ENCODE data around the gene RBM20. TPM values are rescaled to one million over a fixed set of nuclear protein-coding genes. Genes with fewer than 3 reads are reported as not detected.
A peak's percentile ranks its signal among the peaks of the same experiment; 100 is the strongest.

Gene RBM20
- 1 to 10 TPM in 2 of 3 donors, under 1 TPM in 1; 0.48 to 3.1 (median 1.6) TPM for total RNA-seq

- no peak within 1 kb of the TSS for H3K27ac ChIP-seq
- H3K4me3 ChIP-seq: peak within 1 kb of the TSS; percentile 49 to 77 (median 62)
- intact Hi-C loops (cut with DNase I; ENCODE audit: low total_unique reads): no loop called here
- peaks cover 11 to 56% of the 10 kb centered on the region in 2 donors for H3K27me3 ChIP-seq
- peaks cover 5 to 8% of the 10 kb centered on the region in 2 donors for H3K4me1 ChIP-seq
- no peak for DNase-seq (ENCODE audit: low spot score in 2 of 2)
- TF ChIP-seq POLR2AphosphoS5 (IDR thresholded peaks at IDR 0.05): no peak
- TF ChIP-seq POLR2A (IDR thresholded peaks at IDR 0.05): no peak
- no peak for TF ChIP-seq CTCF (IDR thresholded peaks at IDR 0.05)
- H3K9me3 ChIP-seq: no peaks in the 10 kb centered on the region
- no peaks in the 10 kb centered on the region for H3K36me3 ChIP-seq
Measured at GRCh38 chr10:110643653-110644597, at the start of gene RBM20. TSS of gene RBM20 (plus strand) at chr10:110644336. CDS start at chr10:110644455, 119 bp downstream.

DNA sequence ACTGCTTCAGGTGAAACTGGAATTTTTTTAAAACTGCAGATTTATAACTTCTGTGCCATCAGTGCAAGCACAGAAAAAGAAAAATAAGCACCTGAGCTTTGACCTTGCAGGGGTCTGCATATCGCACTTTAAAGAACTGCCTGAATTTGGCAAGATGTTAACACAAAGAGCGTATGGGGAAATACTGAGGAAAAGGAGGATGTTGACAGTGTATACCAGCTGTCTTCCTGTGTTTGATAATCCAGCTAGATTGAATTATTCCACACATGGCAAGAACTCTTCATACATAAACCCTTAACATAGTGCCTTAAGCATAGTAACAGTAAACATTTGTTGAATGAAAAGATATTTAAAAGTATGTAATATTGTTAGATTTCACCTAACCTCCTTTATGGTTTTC lies 46.7 kb upstream of the RBM20 start:
- no peaks in the 10 kb centered on the region for H3K27me3 ChIP-seq
- peaks cover 8% of the 10 kb centered on the region for H3K36me3 ChIP-seq
- DNase-seq (ENCODE audit: low spot score in 2 of 2): no peak

DNA sequence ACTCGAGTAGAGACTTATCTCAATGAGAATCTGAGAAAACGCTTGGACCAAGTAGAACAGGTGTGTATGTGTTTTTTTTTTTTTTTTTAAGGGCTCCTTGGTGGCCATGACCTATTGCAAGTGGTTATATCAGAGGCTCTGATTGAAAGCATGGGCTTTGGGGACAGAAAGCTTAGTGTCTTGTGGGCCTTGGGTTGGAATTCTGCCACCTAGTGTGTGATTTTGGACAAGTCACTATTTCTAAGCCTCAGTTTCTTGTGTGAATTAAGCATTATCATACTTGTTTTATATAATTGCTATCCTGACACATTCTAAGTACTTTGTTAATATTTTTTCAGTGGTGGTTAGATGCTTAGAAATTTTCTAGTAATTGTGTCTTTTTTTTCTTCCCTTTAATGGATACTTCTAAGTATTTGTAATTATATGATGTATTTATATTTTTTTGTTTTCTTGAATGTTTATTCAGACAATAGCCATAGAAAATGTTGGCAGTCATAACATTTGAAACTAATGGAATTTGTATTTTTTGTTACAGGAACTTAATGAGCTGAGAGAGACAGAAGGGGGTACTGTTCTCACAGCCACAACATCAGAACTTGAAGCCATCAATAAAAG lies 43.5 kb upstream of the RBM20 start:
- Histone ChIP-seq H3K4me3 (no peak overlapping the region), H3K27me3 (no peaks in the 10 kb centered on the region), H3K4me1 (no peaks in the 10 kb centered on the region), H3K36me3 (no peaks in the 10 kb centered on the region), H3K27ac (no peak overlapping the region), H3K9me3 (no peaks in the 10 kb centered on the region)
- no peak for DNase-seq (ENCODE audit: low spot score in 2 of 2)
- intact Hi-C loops (cut with DNase I; ENCODE audit: low total_unique reads): no loop called here
- TF ChIP-seq CTCF (IDR thresholded peaks at IDR 0.05) (no peak), POLR2A (IDR thresholded peaks at IDR 0.05) (no peak), POLR2AphosphoS5 (IDR thresholded peaks at IDR 0.05) (no peak)

More for the DNA sequence above, 46.7 kb upstream of the RBM20 start:
- intact Hi-C loops (cut with DNase I; ENCODE audit: low total_unique reads): no loop called here
- no peaks in the 10 kb centered on the region for H3K9me3 ChIP-seq
- no peaks in the 10 kb centered on the region for H3K4me1 ChIP-seq
- H3K27ac ChIP-seq: no peak overlapping the region
- TF ChIP-seq POLR2A (IDR thresholded peaks at IDR 0.05): no peak
- no peak for TF ChIP-seq CTCF (IDR thresholded peaks at IDR 0.05)
- TF ChIP-seq POLR2AphosphoS5 (IDR thresholded peaks at IDR 0.05): no peak
- no peak overlapping the region for H3K4me3 ChIP-seq

- Histone ChIP-seq H3K4me1 (no peaks in the 10 kb centered on the region), H3K36me3 (no peaks in the 10 kb centered on the region)
Measured at GRCh38 chr10:110601581-110601980, 42.6 kb upstream of the RBM20 start.

More at GRCh38 chr10:110601581-110601980, 42.6 kb upstream of the RBM20 start:
- Histone ChIP-seq H3K4me3 (no peak overlapping the region), H3K9me3 (no peaks in the 10 kb centered on the region), H3K27me3 (no peaks in the 10 kb centered on the region), H3K27ac (no peak overlapping the region)
- DNase-seq (ENCODE audit: low spot score in 2 of 2): no peak
- TF ChIP-seq POLR2A (IDR thresholded peaks at IDR 0.05): no peak
- no peak for TF ChIP-seq CTCF (IDR thresholded peaks at IDR 0.05)
- TF ChIP-seq POLR2AphosphoS5 (IDR thresholded peaks at IDR 0.05): no peak
- intact Hi-C loops (cut with DNase I; ENCODE audit: low total_unique reads): no loop called here

Measured in breast epithelium (tissue), 4 donors.